Mononuclear cell (primary cell): ENCODE results near the gene SLC49A3. TPM values are rescaled to one million over a fixed set of nuclear protein-coding genes. Genes with fewer than 3 reads are reported as not detected.

ENCODE experiments used
- H3K27me3 ChIP-seq: 2 replicates; pipeline ENCODE4 v1.6.0; 2011; ENCODE audit warnings: low read length, control low read depth; ENCODE audit not compliant: insufficient read depth
- H3K4me1 ChIP-seq: 2 replicates; pipeline ENCODE4 v1.5.1; 2011; ENCODE audit warnings: mild to moderate bottlenecking, low read length, control low read depth; ENCODE audit not compliant: insufficient read depth
- H3K4me3 ChIP-seq: 2 replicates; pipeline ENCODE4 v1.5.1; 2011; ENCODE audit warnings: mild to moderate bottlenecking, low read length, moderate library complexity
- H3K9me3 ChIP-seq: 2 replicates; pipeline ENCODE4 v1.5.1; 2011; ENCODE audit warnings: low read depth, mild to moderate bottlenecking, control low read depth, low read length
- total RNA-seq: library from RNA; depleted of rRNA; stranded (reverse); fragments of >200 nt; gene quantifications from one replicate; pipeline ENCODE4 v1.2.3, GENCODE V29; 2012

The SLC49A3 gene
- total RNA-seq, 1 donor = 2.9 TPM

DNA sequence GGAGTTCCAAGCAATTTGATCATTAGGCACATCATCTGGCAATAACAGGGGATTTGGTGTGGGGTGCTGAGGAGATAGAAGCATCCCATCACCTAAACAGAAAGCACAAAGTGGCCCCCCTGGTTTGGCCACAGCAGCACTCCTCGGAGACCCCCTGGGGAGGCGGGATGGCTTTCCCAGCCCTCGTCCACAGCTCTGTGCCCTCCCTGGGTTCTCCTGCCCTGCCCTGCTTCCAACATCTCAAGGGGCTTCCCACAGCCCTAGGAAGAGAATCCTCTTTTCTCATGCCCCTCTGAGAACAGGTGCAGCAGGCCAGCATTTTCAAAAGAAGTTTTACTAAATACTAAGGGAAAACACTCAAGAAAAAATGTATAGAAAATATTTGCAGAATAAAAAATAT, 27.7 kb downstream of the SLC49A3 start:
- Histone ChIP-seq H3K27me3 (no peaks in the 10 kb centered on the region), H3K4me3 (no peak overlapping the region), H3K9me3 (no peaks in the 10 kb centered on the region), H3K4me1 (peaks cover 12% of the 10 kb centered on the region)

DNA sequence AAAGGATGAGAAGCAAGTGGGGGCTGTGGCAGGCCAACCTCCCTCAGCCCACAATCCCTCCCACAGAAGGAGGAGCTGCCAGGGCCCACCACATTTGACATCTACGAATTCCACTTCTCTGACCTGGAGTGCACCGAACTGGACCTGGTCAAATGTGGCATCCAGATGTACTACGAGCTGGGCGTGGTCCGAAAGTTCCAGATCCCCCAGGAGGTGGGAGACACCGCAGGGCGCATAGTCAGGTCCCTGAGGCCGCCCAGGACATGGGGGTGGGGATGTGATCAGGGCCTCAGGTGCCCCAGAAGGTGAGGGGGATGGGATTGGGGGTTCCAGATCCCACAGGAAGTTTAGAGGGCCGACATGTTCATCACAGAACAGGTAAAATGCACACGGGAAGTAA, 28.6 kb downstream of the SLC49A3 start:
- Histone ChIP-seq H3K4me1 (peaks cover 12% of the 10 kb centered on the region), H3K27me3 (no peaks in the 10 kb centered on the region), H3K4me3 (no peak overlapping the region), H3K9me3 (no peaks in the 10 kb centered on the region)

DNA sequence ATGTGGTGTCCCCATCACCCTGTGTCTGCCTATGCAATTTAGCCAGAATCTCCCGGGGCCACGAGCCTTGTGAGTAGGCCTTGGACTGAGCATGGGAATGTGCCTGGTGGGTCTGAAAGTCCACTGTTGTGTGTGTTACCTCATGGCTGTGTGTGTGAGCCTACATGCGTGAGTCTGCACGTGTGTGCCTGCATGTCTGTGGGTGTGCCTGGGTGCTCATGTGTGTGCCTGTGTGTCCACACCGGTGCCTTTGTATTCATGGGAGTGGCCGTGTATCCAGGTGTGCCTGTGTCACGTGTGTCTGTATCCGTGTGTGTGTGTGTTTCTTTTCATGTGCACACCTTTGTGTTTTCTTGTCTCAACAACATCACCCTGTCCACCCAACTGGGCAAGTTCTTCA, 29.1 kb downstream of the SLC49A3 start:
- H3K9me3 ChIP-seq = no peaks in the 10 kb centered on the region
- no peak overlapping the region for H3K4me3 ChIP-seq
- no peaks in the 10 kb centered on the region for H3K27me3 ChIP-seq
- H3K4me1 ChIP-seq = peaks cover 12% of the 10 kb centered on the region

GRCh38 chr4:658681-659667, 30.0 kb downstream of the SLC49A3 start:
- Histone ChIP-seq H3K27me3 (no peaks in the 10 kb centered on the region), H3K4me3 (no peak overlapping the region), H3K9me3 (no peaks in the 10 kb centered on the region), H3K4me1 (peaks cover 6% of the 10 kb centered on the region)

DNA sequence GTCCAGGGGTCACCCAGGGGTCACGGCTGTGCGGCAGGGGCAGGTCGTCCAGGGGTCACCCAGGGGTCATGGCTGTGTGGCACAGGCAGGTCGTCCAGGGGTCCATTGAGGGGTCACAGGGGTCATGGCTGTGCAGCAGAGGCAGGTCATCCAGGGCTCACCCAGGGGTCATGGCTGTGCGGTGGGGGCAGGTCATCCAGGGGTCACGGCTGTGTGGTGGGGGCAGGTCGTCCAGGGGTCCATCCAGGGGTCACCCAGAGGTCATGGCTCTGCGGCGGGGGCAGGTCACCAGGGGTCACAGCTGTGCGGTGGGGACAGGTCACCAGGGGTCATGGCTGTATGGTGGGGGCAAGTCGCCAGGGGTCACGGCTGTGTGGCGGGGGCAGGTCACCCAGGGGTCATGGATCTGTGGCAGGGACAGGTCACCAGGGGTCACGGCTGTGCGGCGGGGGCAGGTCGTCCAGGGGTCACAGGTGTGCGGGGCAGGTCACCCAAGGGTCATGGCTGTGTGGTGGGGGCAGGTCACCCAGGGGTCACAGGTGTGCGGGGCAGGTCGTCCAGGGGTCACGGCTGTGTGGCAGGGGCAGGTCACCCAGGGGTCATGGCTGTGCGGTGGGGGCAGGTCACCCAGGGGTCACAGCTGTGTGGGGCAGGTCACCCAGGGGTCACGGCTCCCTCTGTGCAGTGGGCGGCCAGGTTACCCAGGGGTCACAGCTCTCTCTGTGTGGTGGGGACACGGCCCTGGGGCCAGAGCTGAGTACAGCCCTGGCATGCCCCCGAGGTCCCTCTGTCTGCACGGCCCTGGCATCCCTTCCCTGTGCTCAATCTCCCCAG, 30.9 kb downstream of the SLC49A3 start:
- H3K9me3 ChIP-seq = no peaks in the 10 kb centered on the region

DNA sequence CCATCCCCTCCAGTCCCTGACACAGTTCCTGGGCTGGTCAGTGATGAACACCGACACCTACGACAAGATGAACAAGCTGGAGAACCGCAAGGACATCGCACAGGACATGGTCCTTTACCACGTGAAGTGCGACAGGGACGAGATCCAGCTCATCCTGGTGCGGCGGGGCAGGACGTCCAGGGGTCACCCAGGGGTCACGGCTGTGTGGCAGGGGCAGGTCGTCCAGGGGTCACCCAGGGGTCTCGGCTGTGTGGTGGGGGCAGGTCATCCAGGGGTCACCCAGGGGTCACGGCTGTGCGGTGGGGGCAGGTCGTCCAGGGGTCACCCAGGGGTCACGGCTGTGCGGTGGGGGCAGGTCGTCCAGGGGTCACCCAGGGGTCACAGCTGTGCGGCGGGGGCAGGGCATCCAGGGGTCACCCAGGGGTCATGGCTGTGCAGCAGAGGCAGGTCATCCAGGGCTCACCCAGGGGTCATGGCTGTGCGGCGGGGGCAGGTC, 31.6 kb downstream of the SLC49A3 start:
- H3K27me3 ChIP-seq = no peaks in the 10 kb centered on the region
- H3K4me3 ChIP-seq = no peak overlapping the region
- no peaks in the 10 kb centered on the region for H3K4me1 ChIP-seq
- H3K9me3 ChIP-seq = no peaks in the 10 kb centered on the region

More for the DNA sequence above, 30.9 kb downstream of the SLC49A3 start:
- Histone ChIP-seq H3K27me3 (no peaks in the 10 kb centered on the region), H3K4me3 (no peak overlapping the region), H3K4me1 (peaks cover 2% of the 10 kb centered on the region)

DNA sequence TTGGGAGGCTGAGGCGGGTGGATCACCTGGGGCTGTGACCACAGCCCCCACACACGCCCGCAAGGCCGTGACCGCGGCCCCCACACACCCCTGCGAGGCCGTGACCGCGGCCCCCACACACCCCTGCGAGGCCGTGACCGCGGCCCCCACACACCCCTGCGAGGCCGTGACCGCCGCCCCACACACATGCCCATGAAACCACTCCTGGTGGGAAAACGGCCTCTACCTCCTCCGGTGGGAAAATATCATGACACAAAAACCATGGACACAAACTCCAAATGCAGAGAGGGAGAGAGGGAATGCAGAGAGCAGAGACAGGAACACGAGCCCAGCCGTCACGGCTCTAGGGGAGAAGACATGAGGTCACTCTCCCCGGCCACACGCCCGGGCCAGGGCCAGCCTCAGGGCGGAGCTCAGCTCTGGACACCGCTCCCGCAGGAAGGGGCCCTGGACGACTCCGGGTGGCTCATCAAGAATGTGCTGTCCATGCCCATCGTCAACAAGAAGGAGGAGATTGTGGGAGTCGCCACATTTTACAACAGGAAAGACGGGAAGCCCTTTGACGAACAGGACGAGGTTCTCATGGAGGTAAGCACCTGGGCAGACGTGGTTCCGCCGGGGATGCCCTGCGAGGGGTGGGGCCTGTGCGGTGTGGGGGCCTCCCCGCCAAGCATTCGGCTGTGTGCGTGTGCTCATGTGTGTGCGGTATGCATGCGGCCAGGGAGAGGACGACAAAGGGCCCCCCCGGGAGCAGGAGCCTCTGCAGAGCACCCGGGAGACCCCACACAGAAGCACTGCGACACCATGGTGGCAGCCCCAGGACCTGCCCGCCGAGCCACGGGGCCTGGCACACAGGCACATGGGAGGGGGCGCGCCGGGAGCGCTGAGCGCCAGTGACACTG, 32.3 kb downstream of the SLC49A3 start:
- no peak overlapping the region for H3K4me3 ChIP-seq
- no peaks in the 10 kb centered on the region for H3K4me1 ChIP-seq
- H3K27me3 ChIP-seq = no peaks in the 10 kb centered on the region
- no peaks in the 10 kb centered on the region for H3K9me3 ChIP-seq

- Histone ChIP-seq H3K4me3 (no peak overlapping the region), H3K4me1 (no peaks in the 10 kb centered on the region), H3K27me3 (no peaks in the 10 kb centered on the region), H3K9me3 (no peaks in the 10 kb centered on the region)
These were observed 33.3 kb downstream of the SLC49A3 start for GRCh38 chr4:655464-656151.

DNA sequence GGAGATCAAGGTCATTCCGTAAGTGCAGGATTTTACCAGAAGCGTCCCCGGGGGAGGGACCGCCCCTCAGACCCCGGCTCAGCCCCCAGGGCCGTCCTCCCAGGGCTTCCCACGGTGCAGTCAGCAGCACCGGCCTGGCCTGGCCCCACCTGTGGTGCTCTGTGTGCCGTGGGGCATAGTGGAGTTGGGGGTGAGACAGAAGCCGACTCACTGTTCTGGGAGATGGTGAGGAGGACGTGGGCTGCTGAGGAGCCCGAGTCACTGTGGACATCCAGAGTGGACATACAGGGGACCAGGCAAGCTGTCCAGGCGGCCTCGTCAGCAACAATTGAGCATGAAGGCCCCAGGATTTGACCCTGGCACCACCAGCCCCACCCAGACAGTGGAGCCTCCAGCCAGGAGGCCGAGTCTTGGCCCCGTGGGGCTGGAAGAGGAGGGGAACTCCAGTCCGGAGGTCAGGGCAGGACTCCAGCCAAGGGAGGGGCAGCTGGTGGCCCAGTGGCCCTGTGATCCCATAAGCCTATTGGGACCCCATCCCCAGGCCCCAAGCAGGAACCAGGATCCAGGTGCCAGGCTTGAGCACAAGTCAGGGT, 34.0 kb downstream of the SLC49A3 start:
- Histone ChIP-seq H3K4me1 (no peaks in the 10 kb centered on the region), H3K4me3 (no peak overlapping the region), H3K9me3 (no peaks in the 10 kb centered on the region), H3K27me3 (no peaks in the 10 kb centered on the region)

- H3K4me3 ChIP-seq = no peak overlapping the region
- no peaks in the 10 kb centered on the region for H3K4me1 ChIP-seq
- H3K9me3 ChIP-seq = no peaks in the 10 kb centered on the region
- no peaks in the 10 kb centered on the region for H3K27me3 ChIP-seq
These were observed 34.5 kb downstream of the SLC49A3 start for GRCh38 chr4:654503-654845.

DNA sequence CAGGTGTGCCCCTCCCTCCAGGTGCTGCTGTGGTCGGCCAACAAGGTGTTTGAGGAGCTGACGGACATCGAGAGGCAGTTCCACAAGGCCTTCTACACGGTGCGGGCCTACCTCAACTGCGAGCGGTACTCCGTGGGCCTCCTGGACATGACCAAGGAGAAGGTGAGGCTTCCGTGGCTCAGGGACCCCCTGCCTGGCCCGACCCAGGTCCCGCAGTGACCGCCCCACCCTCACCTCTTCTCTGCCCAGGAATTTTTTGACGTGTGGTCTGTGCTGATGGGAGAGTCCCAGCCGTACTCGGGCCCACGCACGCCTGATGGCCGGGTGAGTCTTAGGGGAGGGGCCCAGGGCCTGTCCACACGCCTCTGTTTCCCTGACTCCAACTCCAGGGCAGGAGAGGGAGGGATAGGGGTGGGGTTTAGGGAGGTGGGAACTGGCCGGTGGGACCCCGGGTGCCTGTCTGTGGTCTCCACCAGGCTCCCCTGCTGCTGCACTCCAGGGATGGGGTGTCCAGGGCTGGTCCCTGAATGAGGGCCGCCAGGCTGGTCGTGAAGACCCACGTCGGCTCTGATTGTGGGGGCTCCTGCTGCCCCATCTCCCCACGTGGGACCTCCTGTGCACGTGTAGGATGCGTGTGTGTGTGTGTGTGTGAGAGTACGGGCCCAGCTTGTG, 35.0 kb downstream of the SLC49A3 start:
- Histone ChIP-seq H3K9me3 (no peaks in the 10 kb centered on the region), H3K4me1 (no peaks in the 10 kb centered on the region), H3K27me3 (no peaks in the 10 kb centered on the region), H3K4me3 (no peak overlapping the region)

GRCh38 chr4:653080-653821, 35.7 kb downstream of the SLC49A3 start:
- H3K4me1 ChIP-seq = no peaks in the 10 kb centered on the region
- no peaks in the 10 kb centered on the region for H3K27me3 ChIP-seq
- H3K9me3 ChIP-seq = no peaks in the 10 kb centered on the region
- no peak overlapping the region for H3K4me3 ChIP-seq
